Progenitor cell of endocrine pancreas (in vitro differentiated cells): ENCODE measurements around the gene PRKCE. TPM values are rescaled to one million over a fixed set of nuclear protein-coding genes. Genes with fewer than 3 reads are reported as not detected.

ENCODE experiments used
- DNase-seq: peaks from one replicate; pipeline ENCODE4 v3.0.0; 2021; ENCODE audit warnings: low spot score; ENCODE audit not compliant: unreplicated experiment
- H3K27ac Mint-ChIP-seq: 2 replicates; pipeline ENCODE4 v1.8.0; 2021; ENCODE audit warnings: mild to moderate bottlenecking, moderate library complexity, mixed read lengths
- H3K27me3 Mint-ChIP-seq: 2 replicates; pipeline ENCODE4 v1.8.0; 2021; ENCODE audit warnings: mixed read lengths
- H3K36me3 Mint-ChIP-seq: 2 replicates; pipeline ENCODE4 v1.8.0; 2022; ENCODE audit warnings: mixed read lengths; ENCODE audit not compliant: insufficient read depth
- H3K4me1 Mint-ChIP-seq: 2 replicates; pipeline ENCODE4 v1.8.0; 2021; ENCODE audit warnings: low read depth, mixed read lengths
- H3K4me3 Mint-ChIP-seq: 2 replicates; pipeline ENCODE4 v1.8.0; 2021; ENCODE audit warnings: low read depth, mild to moderate bottlenecking, moderate library complexity, mixed read lengths
- H3K9me3 Mint-ChIP-seq: 2 replicates; pipeline ENCODE4 v1.8.0; 2021; ENCODE audit warnings: low read depth, mixed read lengths
- CTCF ChIP-seq: fragments of 200-600 bp; sonication (generic); IDR thresholded peaks from one replicate; pipeline ENCODE4 v1.5.0; 2021; ENCODE audit warnings: antibody characterized with exemption, mild to moderate bottlenecking; ENCODE audit not compliant: unreplicated experiment
- total RNA-seq: library from RNA; stranded (reverse); gene quantifications from 2 replicates; pipeline ENCODE4 v1.2.1, GENCODE V29; 2021

PRKCE gene
- total RNA-seq, 1 donor from 2014 or later, result 4.2 TPM

- Mint-ChIP-seq H3K9me3 (no peaks in the 10 kb centered on the region), H3K27ac (no peak overlapping the region), H3K27me3 (peaks cover 21% of the 10 kb centered on the region), H3K4me1 (no peaks in the 10 kb centered on the region), H3K36me3 (no peaks in the 10 kb centered on the region), H3K4me3 (no peak overlapping the region)
- no peak for TF ChIP-seq CTCF
- DNase-seq, result no peak
Observed at GRCh38 chr2:45707006-45707405, 55.5 kb downstream of the PRKCE start.

DNA sequence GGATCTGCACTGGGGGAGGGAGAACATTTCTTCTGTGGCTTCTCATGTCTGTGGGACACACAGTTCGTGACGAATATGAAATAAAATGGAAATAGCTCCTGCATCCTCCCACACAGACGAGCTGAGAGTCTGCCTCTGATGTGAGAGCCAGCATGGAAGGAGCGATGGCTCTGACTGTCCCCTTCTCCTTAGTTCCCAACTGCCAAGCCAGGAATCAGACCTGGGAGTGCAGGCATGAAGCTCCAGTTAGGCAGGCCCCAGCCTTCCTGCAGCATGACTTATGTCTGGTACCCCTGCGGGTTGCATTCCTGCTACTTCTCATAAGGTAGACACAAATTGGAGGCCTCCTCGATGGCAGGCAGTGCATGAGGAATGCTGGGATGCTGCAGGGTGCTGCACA, 56.2 kb downstream of the PRKCE start:
- Mint-ChIP-seq H3K27me3 (peaks cover 21% of the 10 kb centered on the region), H3K9me3 (no peaks in the 10 kb centered on the region)

GRCh38 chr2:45708501-45708900, 57.0 kb downstream of the PRKCE start:
- no peak overlapping the region for H3K4me3 Mint-ChIP-seq
- no peak overlapping the region for H3K27ac Mint-ChIP-seq
- H3K36me3 Mint-ChIP-seq, result no peaks in the 10 kb centered on the region
- no peaks in the 10 kb centered on the region for H3K4me1 Mint-ChIP-seq
- H3K9me3 Mint-ChIP-seq, result no peaks in the 10 kb centered on the region
- peaks cover 21% of the 10 kb centered on the region for H3K27me3 Mint-ChIP-seq
- TF ChIP-seq CTCF, result no peak
- no peak for DNase-seq

More for the DNA sequence above, 56.2 kb downstream of the PRKCE start:
- Mint-ChIP-seq H3K4me1 (no peaks in the 10 kb centered on the region), H3K36me3 (no peaks in the 10 kb centered on the region), H3K27ac (no peak overlapping the region), H3K4me3 (no peak overlapping the region)
- TF ChIP-seq CTCF, result no peak
- DNase-seq, result no peak

GRCh38 chr2:45709137-45709536, 57.7 kb downstream of the PRKCE start:
- no peak overlapping the region for H3K4me3 Mint-ChIP-seq
- no peak for DNase-seq
- peaks cover 23% of the 10 kb centered on the region for H3K27me3 Mint-ChIP-seq
- H3K4me1 Mint-ChIP-seq, result no peaks in the 10 kb centered on the region
- no peaks in the 10 kb centered on the region for H3K36me3 Mint-ChIP-seq
- no peak overlapping the region for H3K27ac Mint-ChIP-seq
- TF ChIP-seq CTCF, result no peak
- no peaks in the 10 kb centered on the region for H3K9me3 Mint-ChIP-seq

DNA sequence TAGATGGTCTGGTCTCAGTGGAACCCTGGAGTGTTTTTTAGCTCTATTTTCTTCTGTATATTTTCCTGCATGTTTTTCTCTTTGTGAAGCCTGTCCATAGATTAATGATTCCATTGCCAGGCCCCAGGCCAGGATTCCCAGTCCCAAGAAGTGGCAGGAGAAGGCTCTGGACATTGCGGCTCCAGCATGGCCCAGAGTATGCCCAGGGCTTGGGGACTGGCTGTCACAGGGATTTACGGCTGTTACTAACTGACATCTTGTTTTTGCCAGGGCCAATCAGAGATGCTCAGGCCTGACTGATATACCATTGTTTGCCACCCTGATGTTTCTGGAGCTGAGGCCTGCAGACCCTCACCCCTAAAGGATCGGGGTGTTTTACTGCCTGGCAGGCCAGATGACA, 59.0 kb downstream of the PRKCE start:
- DNase-seq, result no peak
- Mint-ChIP-seq H3K27ac (no peak overlapping the region), H3K27me3 (peaks cover 16% of the 10 kb centered on the region), H3K4me3 (no peak overlapping the region), H3K4me1 (no peaks in the 10 kb centered on the region), H3K9me3 (no peaks in the 10 kb centered on the region), H3K36me3 (no peaks in the 10 kb centered on the region)
- no peak for TF ChIP-seq CTCF
